H1 (cell line): Measurements from ENCODE around the gene VOPP1. TPM values are rescaled to one million over a fixed set of nuclear protein-coding genes. Genes with fewer than 3 reads are reported as not detected.

Experiments
- HDAC6 ChIP-seq: IDR thresholded peaks from one replicate; pipeline ENCODE4 v1.7.1; 2012; ENCODE audit warnings: low read depth, mild to moderate bottlenecking, inconsistent platforms, low read length, moderate library complexity
- SP1 ChIP-seq: IDR thresholded peaks from 2 replicates; pipeline ENCODE4 v1.6.1; 2011; ENCODE audit warnings: low read depth, low read length
- SP4 ChIP-seq: IDR thresholded peaks from 2 replicates; pipeline ENCODE4 v1.6.1; 2012; ENCODE audit warnings: low read length, inconsistent platforms
- TAF7 ChIP-seq: optimal IDR thresholded peaks from 2 replicates; pipeline ENCODE3; 2011; ENCODE audit warnings: low read depth, mild to moderate bottlenecking, inconsistent platforms, low read length, moderate library complexity, borderline replicate concordance
- USF2 ChIP-seq: IDR thresholded peaks from 2 replicates; pipeline ENCODE4 v1.6.1; 2011; ENCODE audit warnings: low read length, improper control_type of control experiment
- polyA plus RNA-seq, 7 experiments: library from polyadenylated mRNA; depleted of rRNA in 3 of 7; stranded (reverse) in 5 of 7; unstranded in 2 of 7; fragments of >200 nt in 5 of 7; fragments of 200-250 nt in 2 of 7; gene quantifications; 1 replicate in 5 of 7; 2 replicates in 1 of 7; 4 replicates in 1 of 7; pipeline versions ENCODE4 v1.2.1 to v1.2.3, GENCODE V29; 2011 to 2013; ENCODE audit warnings: missing spikeins in 2 of 7, mixed read lengths in 2 of 7
- total RNA-seq: library from RNA; stranded (reverse); fragmentation: NEBNext Ultra II Directional; extraction: Animal tissue kit (Norgen Biotek cat#: 25700); gene quantifications from 2 replicates; pipeline ENCODE4 v1.2.1, GENCODE V29; 2021

Gene VOPP1
- total and polyA plus RNA-seq, 2 of the 8 experiments (the other 6 are each of a cell fraction or from before 2014, with no cell fraction given): 44.7 to 83.0 TPM

GRCh38 chr7:55449205-55449991 is 122.9 kb downstream of the VOPP1 start (continued):
- TF ChIP-seq TAF7: no peak
- TF ChIP-seq USF2: no peak
- TF ChIP-seq SP1: no peak
- no peak for TF ChIP-seq SP4
- no peak for TF ChIP-seq HDAC6
- TF ChIP-seq, all 59 proteins: peak for 0
